ENCODE measurements around the gene ERC2.

Gene ERC2

DNA sequence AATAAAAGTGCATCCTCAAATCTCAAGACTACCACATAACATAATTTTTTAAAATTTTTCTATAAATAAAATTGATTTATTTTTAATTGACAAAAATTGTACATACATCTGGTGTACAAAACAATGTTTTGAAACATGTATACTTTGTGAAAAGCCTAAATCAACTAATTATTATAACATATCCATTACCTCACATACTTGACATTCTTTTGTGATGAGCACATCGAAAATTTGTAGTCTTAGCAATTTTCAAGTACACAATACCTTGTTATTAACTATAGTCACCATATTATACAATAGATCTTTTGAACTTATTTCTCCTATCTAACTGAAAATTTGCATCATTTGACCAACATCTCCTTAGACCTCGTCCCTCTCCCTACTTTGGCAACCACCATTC is 973.3 kb downstream of the ERC2 start:
- Histone ChIP-seq H3K4me2 (ENCODE audit: low read length) (no peak overlapping the region), H3K9ac (ENCODE audit: low read depth, low read length) (no peak overlapping the region), H3K4me1 (ENCODE audit: control insufficient read depth, insufficient read depth, low read length) (peaks cover 20% of the 10 kb centered on the region), H3K4me3 (ENCODE audit: low read length) (no peak overlapping the region), H3K9me3 (replicated peaks; ENCODE audit: low read length) (no peaks in the 10 kb centered on the region), H3K27me3 (ENCODE audit: control insufficient read depth, insufficient read depth, low read length) (no peaks in the 10 kb centered on the region), H3K36me3 (ENCODE audit: insufficient read depth, low read length) (no peaks in the 10 kb centered on the region)

DNA sequence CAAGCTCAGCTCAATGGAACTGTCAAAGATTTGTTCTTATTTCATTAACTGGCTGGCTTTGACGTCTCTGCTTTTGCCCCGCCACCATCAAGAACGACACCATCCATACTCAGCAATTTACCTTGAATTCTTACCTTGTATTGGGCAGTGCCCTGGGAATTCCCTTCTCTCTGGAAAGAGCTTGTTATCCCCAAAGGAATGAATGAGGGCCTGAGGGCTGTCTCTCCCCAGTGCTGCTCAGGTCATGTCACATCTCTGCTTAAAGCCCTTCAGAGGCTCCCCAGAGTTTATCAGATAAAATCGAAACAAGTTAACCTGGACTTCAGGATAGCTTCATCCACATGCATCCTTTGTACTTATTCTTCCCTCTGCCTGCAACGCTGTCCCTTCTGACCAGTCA is 975.3 kb downstream of the ERC2 start:
- Histone ChIP-seq H3K4me3 (ENCODE audit: low read length) (no peak overlapping the region), H3K4me2 (ENCODE audit: low read length) (no peak overlapping the region), H3K27me3 (ENCODE audit: control insufficient read depth, insufficient read depth, low read length) (no peaks in the 10 kb centered on the region), H3K36me3 (ENCODE audit: insufficient read depth, low read length) (no peaks in the 10 kb centered on the region), H3K4me1 (ENCODE audit: control insufficient read depth, insufficient read depth, low read length) (peaks cover 35% of the 10 kb centered on the region), H3K9ac (ENCODE audit: low read depth, low read length) (no peak overlapping the region), H3K9me3 (replicated peaks; ENCODE audit: low read length) (no peaks in the 10 kb centered on the region)

DNA sequence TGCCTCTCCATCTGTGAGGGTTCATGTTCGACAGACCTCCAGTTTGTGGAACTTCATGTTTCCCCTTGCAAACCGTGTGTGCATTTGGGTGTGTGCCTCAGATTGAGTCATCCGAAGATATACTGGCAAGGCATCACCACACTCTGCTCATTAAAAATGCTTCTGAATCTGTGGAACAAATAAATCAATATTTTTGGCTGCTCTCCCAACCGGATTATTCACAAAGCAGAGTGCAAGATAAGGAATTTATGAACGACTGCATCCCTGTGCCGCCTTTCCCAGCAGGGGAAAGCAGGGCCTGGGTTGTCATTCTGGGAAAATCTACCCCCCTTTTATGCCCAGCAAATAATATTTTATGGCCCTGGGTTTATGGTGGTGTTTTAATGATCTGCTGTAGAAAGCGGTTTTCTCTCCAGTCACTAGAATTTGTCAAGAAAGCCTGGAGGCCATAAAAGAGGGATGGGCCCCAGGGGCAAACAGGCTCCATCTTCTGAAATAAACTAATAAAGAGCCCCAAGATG is 976.9 kb downstream of the ERC2 start:
- no peaks in the 10 kb centered on the region for H3K36me3 ChIP-seq (ENCODE audit: insufficient read depth, low read length)
- H3K27me3 ChIP-seq (ENCODE audit: control insufficient read depth, insufficient read depth, low read length), result no peaks in the 10 kb centered on the region
- peak overlapping the region; percentile 26 for H3K4me3 ChIP-seq (ENCODE audit: low read length)
- no peaks in the 10 kb centered on the region for H3K9me3 ChIP-seq (replicated peaks; ENCODE audit: low read length)
- H3K4me1 ChIP-seq (ENCODE audit: control insufficient read depth, insufficient read depth, low read length), result peaks cover 35% of the 10 kb centered on the region
- H3K9ac ChIP-seq (ENCODE audit: low read depth, low read length), result peak overlapping the region; percentile 34
- H3K4me2 ChIP-seq (ENCODE audit: low read length), result peak overlapping the region; percentile 47

DNA sequence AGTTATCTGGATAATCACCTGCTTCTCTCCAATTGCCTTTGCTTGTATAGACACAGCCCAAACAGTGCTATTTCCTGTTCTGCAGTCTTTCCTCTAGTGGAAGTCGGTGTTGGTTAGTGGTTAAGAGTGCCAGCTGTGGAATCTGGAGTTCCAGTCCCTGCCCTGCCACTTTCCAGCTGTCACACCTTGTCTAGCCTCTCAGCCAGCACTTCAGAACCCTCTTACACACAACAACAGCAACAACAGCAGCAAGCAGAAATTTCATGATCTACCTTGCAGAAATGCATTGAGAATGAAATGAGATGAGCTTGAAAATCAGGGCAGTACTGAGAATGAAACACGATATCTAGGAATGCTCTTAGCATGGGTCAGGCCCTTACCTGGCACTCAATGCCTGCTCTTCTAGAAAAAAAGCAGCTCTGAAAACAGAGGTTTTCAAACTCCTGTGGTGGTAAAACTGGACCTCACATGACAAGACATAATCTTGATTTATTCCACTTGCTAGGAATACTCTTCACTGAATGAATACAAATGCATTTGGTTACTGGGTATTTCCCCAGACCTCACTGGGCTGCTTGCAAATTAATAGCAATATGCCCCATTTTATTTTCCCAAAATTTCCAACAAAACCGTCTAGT is 977.9 kb downstream of the ERC2 start:
- Histone ChIP-seq H3K9me3 (replicated peaks; ENCODE audit: low read length) (no peaks in the 10 kb centered on the region), H3K27me3 (ENCODE audit: control insufficient read depth, insufficient read depth, low read length) (no peaks in the 10 kb centered on the region), H3K4me1 (ENCODE audit: control insufficient read depth, insufficient read depth, low read length) (peaks cover 35% of the 10 kb centered on the region)

DNA sequence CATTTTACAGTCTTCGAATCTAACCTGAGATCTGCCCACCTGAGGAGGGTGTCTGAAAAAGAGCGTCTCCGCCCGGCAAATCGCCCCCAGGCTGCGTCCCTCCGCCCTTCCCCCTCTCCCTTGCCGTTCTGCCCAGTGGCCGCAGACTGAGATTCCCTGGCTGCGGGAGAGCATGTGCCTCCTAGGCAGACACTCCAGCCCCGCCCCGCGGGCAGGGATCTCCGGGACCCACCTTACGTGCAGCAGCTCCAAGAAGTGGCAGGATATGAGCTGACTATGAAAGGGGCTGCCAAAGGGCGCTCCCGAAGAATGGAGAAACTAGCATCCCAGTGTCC is 978.5 kb downstream of the ERC2 start:
- Histone ChIP-seq H3K4me3 (ENCODE audit: low read length) (no peak overlapping the region), H3K27me3 (ENCODE audit: control insufficient read depth, insufficient read depth, low read length) (no peaks in the 10 kb centered on the region), H3K36me3 (ENCODE audit: insufficient read depth, low read length) (no peaks in the 10 kb centered on the region), H3K9me3 (replicated peaks; ENCODE audit: low read length) (no peaks in the 10 kb centered on the region), H3K4me2 (ENCODE audit: low read length) (peak overlapping the region; percentile 96), H3K4me1 (ENCODE audit: control insufficient read depth, insufficient read depth, low read length) (peaks cover 35% of the 10 kb centered on the region), H3K9ac (ENCODE audit: low read depth, low read length) (no peak overlapping the region)

More for the DNA sequence above, 977.9 kb downstream of the ERC2 start:
- Histone ChIP-seq H3K4me3 (ENCODE audit: low read length) (no peak overlapping the region), H3K4me2 (ENCODE audit: low read length) (peak overlapping the region; percentile 96), H3K9ac (ENCODE audit: low read depth, low read length) (no peak overlapping the region), H3K36me3 (ENCODE audit: insufficient read depth, low read length) (no peaks in the 10 kb centered on the region)

DNA sequence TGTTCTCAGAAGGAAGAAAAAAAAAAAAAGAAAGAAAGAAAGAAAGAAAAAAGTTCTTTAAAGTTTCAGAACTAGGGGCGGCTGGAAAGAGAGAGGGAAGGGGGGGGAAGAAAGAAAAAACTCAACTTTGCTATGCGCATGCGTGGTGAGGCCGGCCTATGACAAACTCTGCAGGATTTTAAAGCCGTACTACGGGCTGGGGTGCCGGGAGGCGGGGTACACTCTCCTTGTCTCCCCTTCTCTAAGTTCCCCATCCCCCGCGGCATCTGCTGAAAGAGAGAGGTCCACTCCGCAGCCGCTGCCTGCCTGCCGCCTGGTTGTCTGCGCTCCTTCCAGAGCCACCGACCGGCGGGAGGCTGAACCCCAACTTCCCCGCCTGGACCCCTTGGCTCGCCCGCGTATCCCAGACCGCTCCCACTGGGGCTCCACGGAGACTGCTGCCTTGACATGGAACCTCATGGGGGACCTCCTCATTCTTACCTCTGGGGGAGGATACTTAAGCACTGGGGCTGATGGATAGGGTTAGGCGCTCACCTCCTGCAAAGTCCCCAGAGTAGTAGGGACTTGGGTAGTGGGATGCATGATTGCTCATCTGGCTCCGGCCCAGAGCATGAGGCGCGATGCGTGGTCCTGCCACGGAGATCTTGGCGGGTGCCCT is 979.7 kb downstream of the ERC2 start:
- no peaks in the 10 kb centered on the region for H3K9me3 ChIP-seq (replicated peaks; ENCODE audit: low read length)
- H3K4me1 ChIP-seq (ENCODE audit: control insufficient read depth, insufficient read depth, low read length), result peaks cover 45% of the 10 kb centered on the region
- H3K4me2 ChIP-seq (ENCODE audit: low read length), result peak overlapping the region; percentile 96
- H3K27me3 ChIP-seq (ENCODE audit: control insufficient read depth, insufficient read depth, low read length), result no peaks in the 10 kb centered on the region
- H3K4me3 ChIP-seq (ENCODE audit: low read length), result peak overlapping the region; percentile 76
- H3K9ac ChIP-seq (ENCODE audit: low read depth, low read length), result peak overlapping the region; percentile 95
- peaks cover 8% of the 10 kb centered on the region for H3K36me3 ChIP-seq (ENCODE audit: insufficient read depth, low read length)

DNA sequence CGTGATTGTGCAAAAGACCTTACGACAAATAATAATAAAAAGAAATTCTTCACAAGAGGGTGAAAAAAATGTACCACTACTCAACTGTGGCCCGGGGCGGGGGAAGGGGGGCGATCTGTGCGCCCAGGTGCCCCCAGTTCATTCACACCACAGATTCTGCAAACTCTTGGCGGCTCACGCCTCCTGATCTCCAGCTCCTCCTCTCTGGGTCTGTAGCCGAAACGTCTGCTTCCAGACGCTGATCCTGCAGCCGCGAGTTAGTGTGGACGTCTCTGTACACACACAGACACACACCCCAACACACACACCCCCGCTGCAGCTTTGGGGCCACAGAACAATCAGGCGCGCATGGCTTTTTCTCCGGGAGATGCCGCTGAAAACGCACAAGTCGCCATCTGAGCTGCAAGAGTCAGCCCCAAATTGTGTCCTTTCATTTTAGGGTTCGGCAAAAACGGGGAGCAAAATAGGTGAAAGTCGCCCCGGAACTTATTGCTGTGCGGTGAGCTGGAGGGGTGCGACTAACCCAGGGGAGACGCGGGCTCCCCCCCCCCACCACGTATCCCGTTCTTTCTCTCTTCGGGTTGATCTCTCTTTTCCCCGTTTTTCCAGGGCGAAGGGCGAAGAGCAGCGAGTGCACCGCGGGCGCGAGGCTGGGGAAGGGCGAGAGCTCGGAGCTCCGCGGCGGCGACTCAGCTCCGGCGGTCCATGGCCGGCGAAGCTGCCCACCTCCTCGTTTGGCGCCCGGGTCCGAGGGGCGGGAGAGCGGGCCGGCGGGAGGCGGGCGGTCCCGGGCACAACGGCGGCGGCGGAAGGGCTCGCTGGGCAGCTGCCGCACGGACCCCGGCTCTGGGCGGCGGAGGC is 980.7 kb downstream of the ERC2 start:
- peak overlapping the region; percentile 95 for H3K9ac ChIP-seq (ENCODE audit: low read depth, low read length)
- peak overlapping the region; percentile 96 for H3K4me2 ChIP-seq (ENCODE audit: low read length)
- H3K4me3 ChIP-seq (ENCODE audit: low read length), result peak overlapping the region; percentile 76
- peaks cover 17% of the 10 kb centered on the region for H3K36me3 ChIP-seq (ENCODE audit: insufficient read depth, low read length)
- no peaks in the 10 kb centered on the region for H3K27me3 ChIP-seq (ENCODE audit: control insufficient read depth, insufficient read depth, low read length)
- H3K9me3 ChIP-seq (replicated peaks; ENCODE audit: low read length), result no peaks in the 10 kb centered on the region
- peaks cover 53% of the 10 kb centered on the region for H3K4me1 ChIP-seq (ENCODE audit: control insufficient read depth, insufficient read depth, low read length)

DNA sequence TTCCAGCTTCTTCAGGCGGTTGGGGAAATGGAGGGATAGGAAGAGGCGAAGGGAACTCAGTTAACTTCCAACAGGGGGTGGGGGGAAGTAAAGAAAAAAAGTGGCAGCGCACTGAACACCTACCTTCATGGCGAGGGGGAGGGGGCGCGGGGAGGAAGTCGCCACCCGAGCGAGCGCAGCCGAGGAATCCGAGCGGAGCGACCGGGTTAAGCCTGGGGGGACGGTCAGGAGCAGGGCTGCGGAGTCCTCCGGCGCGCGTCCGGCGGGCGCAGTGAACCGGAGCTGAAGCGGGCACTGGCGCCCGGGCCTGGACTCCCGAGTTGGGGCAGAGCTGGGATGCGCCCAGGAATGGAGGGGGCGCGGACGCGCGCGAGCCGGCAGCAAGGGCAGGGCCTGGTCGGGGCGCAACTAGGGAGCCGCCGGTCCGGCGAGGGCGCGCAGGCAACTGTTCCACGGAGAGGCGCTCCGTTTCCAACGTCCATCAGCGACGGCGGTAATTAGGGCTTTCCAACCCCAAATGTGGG is 981.3 kb downstream of the ERC2 start, which contains the start of gene WNT5A:
Gene WNT5A (minus strand): TSS at position 450 of the 524 bp plus-strand sequence. CDS start 321 bp downstream, at position 129.
- H3K27me3 ChIP-seq (ENCODE audit: control insufficient read depth, insufficient read depth, low read length), result no peaks in the 10 kb centered on the region
- peaks cover 59% of the 10 kb centered on the region for H3K4me1 ChIP-seq (ENCODE audit: control insufficient read depth, insufficient read depth, low read length)
- peak within 1 kb of the TSS; percentile 96 for H3K4me2 ChIP-seq (ENCODE audit: low read length)
- H3K36me3 ChIP-seq (ENCODE audit: insufficient read depth, low read length), result peaks cover 23% of the 10 kb centered on the region
- peak within 1 kb of the TSS; percentile 95 for H3K9ac ChIP-seq (ENCODE audit: low read depth, low read length)
- H3K9me3 ChIP-seq (replicated peaks; ENCODE audit: low read length), result no peaks in the 10 kb centered on the region
- H3K4me3 ChIP-seq (ENCODE audit: low read length), result peak within 1 kb of the TSS; percentile 76

DNA sequence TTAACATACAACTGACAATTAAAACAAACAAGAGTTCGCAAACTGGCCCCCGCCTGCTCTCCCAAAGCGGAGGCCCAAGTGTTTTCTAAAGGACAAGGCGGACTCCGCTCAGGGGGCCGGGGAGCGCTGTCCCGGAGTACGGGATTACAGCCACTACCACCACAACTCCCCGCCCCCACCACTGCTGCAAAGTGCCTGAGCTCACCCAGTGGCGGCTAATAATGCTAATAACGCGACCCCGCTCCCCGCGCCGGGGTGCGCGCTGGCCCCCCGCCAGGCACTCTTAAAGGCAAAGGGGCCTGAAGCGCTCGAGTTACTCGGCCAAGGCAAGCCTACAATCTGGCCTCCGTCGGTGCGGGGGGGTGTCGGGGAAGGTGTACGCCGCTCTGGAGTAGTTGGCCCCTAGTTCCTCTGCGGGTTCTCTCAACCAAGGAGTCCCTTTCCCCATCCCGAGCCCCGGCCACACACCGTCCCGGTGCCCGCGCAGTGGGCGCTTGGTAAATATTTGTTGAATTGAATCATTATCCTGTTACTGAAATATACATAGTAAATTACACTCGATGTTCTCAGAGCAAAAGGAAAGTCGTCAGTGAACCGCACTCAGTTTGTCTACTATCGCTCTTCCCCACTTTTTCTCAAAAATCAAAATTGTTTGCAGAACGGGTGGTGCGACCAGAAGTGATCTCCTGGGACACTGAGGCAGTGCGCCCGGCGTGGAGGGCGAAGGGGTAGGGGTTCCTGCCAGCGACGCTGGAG is 982.0 kb downstream of the ERC2 start:
- Histone ChIP-seq H3K4me2 (ENCODE audit: low read length) (peak overlapping the region; percentile 96), H3K4me1 (ENCODE audit: control insufficient read depth, insufficient read depth, low read length) (peaks cover 58% of the 10 kb centered on the region), H3K9ac (ENCODE audit: low read depth, low read length) (peak overlapping the region; percentile 95), H3K27me3 (ENCODE audit: control insufficient read depth, insufficient read depth, low read length) (no peaks in the 10 kb centered on the region), H3K9me3 (replicated peaks; ENCODE audit: low read length) (no peaks in the 10 kb centered on the region), H3K36me3 (ENCODE audit: insufficient read depth, low read length) (peaks cover 25% of the 10 kb centered on the region), H3K4me3 (ENCODE audit: low read length) (peak overlapping the region; percentile 76)

DNA sequence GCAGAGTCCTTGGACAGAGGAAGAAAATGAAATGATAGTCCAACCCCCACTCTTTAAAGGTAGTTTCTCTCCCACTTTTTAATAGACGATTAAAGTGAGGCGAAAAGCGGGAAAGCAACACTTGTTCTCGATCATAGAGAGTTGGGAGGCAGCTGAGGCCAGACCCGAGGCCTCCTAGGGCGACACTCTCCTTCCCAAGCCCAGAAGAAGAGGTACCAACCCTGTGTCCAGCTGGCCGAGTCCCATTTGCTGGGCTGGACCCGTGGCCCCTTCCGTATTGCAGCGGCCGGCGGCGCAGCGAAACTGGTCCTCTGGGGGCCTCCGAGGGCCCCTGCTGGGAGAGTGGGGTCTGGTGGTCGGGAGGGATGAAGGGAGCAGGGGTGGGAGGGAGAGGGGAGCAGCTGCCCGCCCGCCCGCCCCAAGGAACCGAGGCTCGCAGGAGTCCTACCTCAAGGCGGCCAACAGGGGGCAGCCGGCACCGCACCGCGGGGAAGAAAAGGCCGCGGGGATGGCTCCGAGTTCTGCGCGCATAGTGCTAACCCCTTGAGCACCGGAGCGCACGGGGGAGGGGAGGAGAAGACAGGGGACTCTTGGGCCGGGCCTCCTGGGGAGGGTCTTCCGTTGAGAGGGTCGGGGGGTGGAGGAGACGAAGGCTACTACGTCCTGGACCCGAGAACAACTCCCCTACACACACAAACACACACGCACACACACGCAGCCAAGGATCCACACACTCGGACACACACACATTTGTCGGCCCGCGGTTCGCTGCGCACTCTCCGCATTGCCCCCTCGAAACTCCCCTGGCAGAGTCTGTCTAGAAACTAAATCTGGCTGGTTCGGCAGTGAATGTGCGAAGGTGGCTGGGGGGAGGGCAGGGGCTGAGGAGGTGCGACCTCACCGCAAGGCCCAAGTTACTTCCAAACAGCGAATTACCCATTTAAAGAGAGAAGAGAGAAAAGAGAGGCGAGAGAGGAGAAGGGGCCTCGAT is 983.2 kb downstream of the ERC2 start:
- peaks cover 46% of the 10 kb centered on the region for H3K4me1 ChIP-seq (ENCODE audit: control insufficient read depth, insufficient read depth, low read length)
- peak overlapping the region; percentile 95 for H3K9ac ChIP-seq (ENCODE audit: low read depth, low read length)
- no peaks in the 10 kb centered on the region for H3K27me3 ChIP-seq (ENCODE audit: control insufficient read depth, insufficient read depth, low read length)
- H3K9me3 ChIP-seq (replicated peaks; ENCODE audit: low read length), result no peaks in the 10 kb centered on the region
- H3K4me2 ChIP-seq (ENCODE audit: low read length), result peak overlapping the region; percentile 96
- H3K4me3 ChIP-seq (ENCODE audit: low read length), result peak overlapping the region; percentile 76
- peaks cover 27% of the 10 kb centered on the region for H3K36me3 ChIP-seq (ENCODE audit: insufficient read depth, low read length)
